ENCODE data around the gene CCDC137. TPM values are rescaled to one million over a fixed set of nuclear protein-coding genes. Genes with fewer than 3 reads are reported as not detected.

CCDC137 gene
- polyA plus RNA-seq, 1 of the 3 experiments (the other 2 are of a cell fraction) = 62.4 TPM

DNA sequence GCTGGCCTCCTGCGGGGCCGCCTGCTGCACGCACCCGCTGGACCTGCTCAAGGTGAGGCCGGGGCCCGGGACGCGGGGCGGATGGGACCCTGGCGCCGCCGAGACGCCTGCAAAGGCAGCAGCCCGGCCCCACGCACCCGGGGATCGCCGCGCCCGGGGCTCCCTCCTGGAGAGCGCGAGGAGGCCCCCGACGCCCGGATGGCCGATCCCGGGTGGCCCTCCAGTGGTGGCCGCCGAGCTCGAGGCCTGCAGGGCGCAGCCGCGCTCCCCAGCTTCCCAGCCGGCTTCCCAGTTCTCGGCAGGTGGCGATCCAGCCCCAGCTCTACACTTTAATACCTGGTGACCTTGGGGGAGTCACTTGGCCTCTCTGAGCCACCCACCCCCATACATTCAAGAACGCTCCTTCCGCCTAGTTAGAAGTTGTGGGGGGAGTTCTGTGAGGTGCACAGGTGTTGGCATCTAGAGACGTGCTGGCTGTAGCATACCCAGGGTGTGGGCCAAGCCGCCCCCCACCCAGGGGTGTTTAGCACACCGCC, 46.0 kb downstream of the CCDC137 start (continued):
- TF ChIP-seq CTCF (IDR thresholded peaks at IDR 0.05) (peak; percentile 29), RFX5 (IDR thresholded peaks at IDR 0.05; ENCODE audit: low read length) (no peak), ZBTB33 (IDR thresholded peaks at IDR 0.05; ENCODE audit: borderline replicate concordance, low read depth) (no peak)

GRCh38 chr17:81713004-81713555, 46.5 kb downstream of the CCDC137 start:
- Histone ChIP-seq H3K27me3 (ENCODE audit: insufficient read depth) (no peaks in the 10 kb centered on the region), H3K27ac (ENCODE audit: low read depth in 2 of 2, low read length in 1 of 2) (peak overlapping the region; percentile 13 to 75; a peak in 3 of 4 replicates), H2AFZ (ENCODE audit: low read depth) (no peak overlapping the region), H3F3A (replicated peaks; ENCODE audit: insufficient read depth) (peaks cover 25% of the 10 kb centered on the region), H3K9ac (peak overlapping the region; percentile 69), H3K9me2 (no peaks in the 10 kb centered on the region), H3K4me1 (ENCODE audit: control insufficient read depth in 1 of 2, insufficient read depth in 2 of 2, low read depth in 1 of 2, low read length in 1 of 2) (peaks cover 22 to 33% of the 10 kb centered on the region in 2 experiments; a peak in 3 of 4 replicates), H3K4me3 (ENCODE audit: low read depth in 2 of 2, low read length in 1 of 2) (peak overlapping the region; percentile 73 to 80), H3K4me2 (peak overlapping the region; percentile 89), H3K36me3 (replicated peaks in 1 of 2; ENCODE audit: control insufficient read depth in 1 of 2, insufficient read depth in 2 of 2, low read length in 1 of 2) (peaks cover 0 to 16% of the 10 kb centered on the region in 2 experiments), H3K9me3 (no peaks in the 10 kb centered on the region), H3K79me2 (ENCODE audit: insufficient read depth) (peaks cover 24% of the 10 kb centered on the region; the same call in 1 of the 2 replicates), H4K20me1 (ENCODE audit: insufficient read depth) (no peaks in the 10 kb centered on the region)
- POLR2A ChIA-PET = interaction anchor here (0.8 to 3.8 kb wide), 7 partner anchors 10 to 159 kb away, joined by 3 to 30 read pairs (median 3); partner anchors contain the start of genes MCRIP1 and MRPL12
- 0 out of 2 replicates have a peak, but pooled peaks have one; percentile 10 for TF ChIP-seq MXI1 (IDR thresholded peaks at IDR 0.05; ENCODE audit: low read depth, low read length)
- TF ChIP-seq, protein P1, sequence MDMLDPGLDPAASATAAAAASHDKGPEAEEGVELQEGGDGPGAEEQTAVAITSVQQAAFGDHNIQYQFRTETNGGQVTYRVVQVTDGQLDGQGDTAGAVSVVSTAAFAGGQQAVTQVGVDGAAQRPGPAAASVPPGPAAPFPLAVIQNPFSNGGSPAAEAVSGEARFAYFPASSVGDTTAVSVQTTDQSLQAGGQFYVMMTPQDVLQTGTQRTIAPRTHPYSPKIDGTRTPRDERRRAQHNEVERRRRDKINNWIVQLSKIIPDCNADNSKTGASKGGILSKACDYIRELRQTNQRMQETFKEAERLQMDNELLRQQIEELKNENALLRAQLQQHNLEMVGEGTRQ (IDR thresholded peaks at IDR 0.05; ENCODE audit: borderline replicate concordance, low read depth, low read length) = no peak
- peak; percentile 69 for DNase-seq
- 20% methylated on average over 18 of the region's 18 CpGs for WGBS (ENCODE audit: low lambda C conversion rate)
- CTCF ChIA-PET = interaction anchor here (0.6 to 4.4 kb wide), 9 partner anchors 10 to 523 kb away, joined by 3 to 33 read pairs (median 4); no protein-coding TSS in a partner anchor
